Left lung (tissue), 10 donors: ENCODE measurements around the gene MRPS27. TPM values are rescaled to one million over a fixed set of nuclear protein-coding genes. Genes with fewer than 3 reads are reported as not detected.
A peak's percentile ranks its signal among the peaks of the same experiment; 100 is the strongest.

Experiments used
- ATAC-seq: fragments of 200-7000 bp; cut with Tn5 transposase; one replicate; pipeline ENCODE4 v1.9.1; 2020; ENCODE audit warnings: moderate library complexity
- DNase-seq, 4 donors: peaks; one replicate each; pipeline ENCODE4 v3.0.0-alpha.2; 2013 to 2020
- H3K27ac ChIP-seq, 2 donors: fragments of 200-600 bp; sonication (generic) in 1 of 2; one replicate each; pipeline versions ENCODE4 v1.5.0 to v1.8.0; 2020 to 2021
- H3K27me3 ChIP-seq, 2 donors: fragments of 200-600 bp; sonication (generic) in 1 of 2; one replicate each; pipeline versions ENCODE4 v1.5.0 to v1.8.0; 2020 to 2021
- H3K36me3 ChIP-seq, 2 donors: fragments of 200-600 bp; sonication (generic) in 1 of 2; one replicate each; pipeline versions ENCODE4 v1.5.0 to v1.8.0; 2020 to 2021
- H3K4me1 ChIP-seq, 2 donors: fragments of 200-600 bp; one replicate each; pipeline ENCODE4 v1.8.0; 2021
- H3K4me3 ChIP-seq, 2 donors: fragments of 200-600 bp; sonication (generic) in 1 of 2; one replicate each; pipeline versions ENCODE4 v1.5.0 to v1.8.0; 2020 to 2021; ENCODE audit warnings: mild to moderate bottlenecking in 1 of 2
- H3K9me3 ChIP-seq, 2 donors: fragments of 200-600 bp; sonication (generic) in 1 of 2; one replicate each; pipeline versions ENCODE4 v1.5.0 to v1.8.0; 2020 to 2021
- intact Hi-C, 2 donors: fragments of 100-400 bp; cut with DNase I; formaldehyde crosslinking; loops; one replicate each; pipeline versions ENCODE4 v1.11.2 to v1.14.2; 2022
- polyA plus RNA-seq, 6 donors: library from polyadenylated mRNA; unstranded; fragments of 120-200 nt; gene quantifications; one replicate each; pipeline ENCODE4 v1.2.1, GENCODE V29; 2013; ENCODE audit not compliant: insufficient read length in 6 of 6
- total RNA-seq, 2 donors: library from RNA; stranded (reverse); fragmentation: NEBNext Ultra II Directional; extraction: Animal tissue kit (Norgen Biotek cat#: 25700); gene quantifications; one replicate each; pipeline ENCODE4 v1.2.1, GENCODE V29; 2021
- TF ChIP-seq, protein P1 (sequence below), 2 donors: fragments of 200-600 bp; sonication (generic) in 1 of 2; IDR thresholded peaks; one replicate each; pipeline versions ENCODE4 v1.5.0 to v1.8.0; 2021; ENCODE audit warnings: antibody characterized with exemption in 2 of 2
- donor health status: DM: no; HTN: yes; CAD: no.
- donor health status: DM: no; HTN: no; CAD: no.

MRPS27 gene
- total and polyA plus RNA-seq, 8 donors: 44.1 to 79.8 (median 65.4) TPM

DNA sequence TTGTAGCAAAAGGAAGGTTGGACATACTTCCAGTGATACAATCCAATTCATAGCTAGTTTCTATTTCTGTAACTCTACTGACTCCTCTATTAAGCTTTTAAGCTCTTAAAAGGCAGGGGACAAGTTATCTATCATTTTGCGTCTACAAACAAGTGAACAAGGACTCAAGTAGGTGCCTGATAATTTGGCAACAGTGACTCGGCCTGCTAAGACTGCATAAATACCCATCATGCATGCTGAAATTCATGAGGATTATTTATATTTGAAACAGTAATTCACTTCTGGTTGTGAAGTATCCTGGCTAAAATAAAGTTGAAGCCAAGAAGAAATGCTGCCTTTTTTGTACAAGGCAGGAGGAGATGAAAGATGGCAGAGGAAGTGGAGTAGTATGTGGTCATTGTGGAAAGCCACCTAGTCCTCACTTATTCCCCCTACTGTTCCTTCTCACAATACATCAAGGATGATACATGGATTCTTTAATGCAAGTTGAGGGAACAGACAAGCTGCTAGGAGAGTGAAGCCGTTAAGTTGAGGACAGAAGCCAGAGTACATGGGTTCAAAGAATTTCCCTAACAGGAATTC, 74.0 kb downstream of the MRPS27 start:
- intact Hi-C loops: no loop called here
- Histone ChIP-seq H3K4me1 (peaks cover 19 to 36% of the 10 kb centered on the region in 2 donors), H3K27me3 (no peaks in the 10 kb centered on the region), H3K4me3 (no peak overlapping the region), H3K9me3 (no peaks in the 10 kb centered on the region), H3K27ac (peak overlapping the region; percentile 6 to 50), H3K36me3 (no peaks in the 10 kb centered on the region)
- DNase-seq (no peak), ATAC-seq (peak; percentile 27)
- TF ChIP-seq, protein P1, sequence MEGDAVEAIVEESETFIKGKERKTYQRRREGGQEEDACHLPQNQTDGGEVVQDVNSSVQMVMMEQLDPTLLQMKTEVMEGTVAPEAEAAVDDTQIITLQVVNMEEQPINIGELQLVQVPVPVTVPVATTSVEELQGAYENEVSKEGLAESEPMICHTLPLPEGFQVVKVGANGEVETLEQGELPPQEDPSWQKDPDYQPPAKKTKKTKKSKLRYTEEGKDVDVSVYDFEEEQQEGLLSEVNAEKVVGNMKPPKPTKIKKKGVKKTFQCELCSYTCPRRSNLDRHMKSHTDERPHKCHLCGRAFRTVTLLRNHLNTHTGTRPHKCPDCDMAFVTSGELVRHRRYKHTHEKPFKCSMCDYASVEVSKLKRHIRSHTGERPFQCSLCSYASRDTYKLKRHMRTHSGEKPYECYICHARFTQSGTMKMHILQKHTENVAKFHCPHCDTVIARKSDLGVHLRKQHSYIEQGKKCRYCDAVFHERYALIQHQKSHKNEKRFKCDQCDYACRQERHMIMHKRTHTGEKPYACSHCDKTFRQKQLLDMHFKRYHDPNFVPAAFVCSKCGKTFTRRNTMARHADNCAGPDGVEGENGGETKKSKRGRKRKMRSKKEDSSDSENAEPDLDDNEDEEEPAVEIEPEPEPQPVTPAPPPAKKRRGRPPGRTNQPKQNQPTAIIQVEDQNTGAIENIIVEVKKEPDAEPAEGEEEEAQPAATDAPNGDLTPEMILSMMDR (IDR thresholded peaks at IDR 0.05): no peak

DNA sequence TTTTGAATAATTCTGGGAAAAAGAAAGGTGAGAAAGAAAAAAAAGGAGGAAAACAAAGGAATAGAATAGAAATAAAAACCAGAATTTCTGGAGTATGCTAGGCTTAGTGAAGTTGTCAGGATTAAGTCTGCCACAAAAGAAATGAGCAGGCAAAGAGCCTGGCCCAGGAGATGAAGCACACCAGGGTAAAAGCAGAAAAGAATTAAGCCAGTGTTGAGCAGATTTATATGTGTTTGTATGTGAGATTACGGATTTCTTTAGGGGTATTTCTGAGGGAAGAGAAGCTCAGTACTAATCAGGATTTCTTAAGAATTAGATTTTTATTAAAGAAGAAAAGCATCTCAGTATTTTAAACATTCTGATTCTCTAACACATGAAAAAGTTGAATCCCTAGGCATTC, 74.5 kb downstream of the MRPS27 start:
- H3K27ac ChIP-seq: peak overlapping the region in 1 of 2 donors; percentile 50
- H3K9me3 ChIP-seq: no peaks in the 10 kb centered on the region
- TF ChIP-seq, protein P1 (IDR thresholded peaks at IDR 0.05): no peak
- intact Hi-C loops: no loop called here
- no peaks in the 10 kb centered on the region for H3K36me3 ChIP-seq
- H3K27me3 ChIP-seq: no peaks in the 10 kb centered on the region
- no peak overlapping the region for H3K4me3 ChIP-seq
- no peak for DNase-seq
- peaks cover 19 to 36% of the 10 kb centered on the region in 2 donors for H3K4me1 ChIP-seq
- no peak for ATAC-seq

- intact Hi-C loops: no loop called here
- Histone ChIP-seq H3K4me1 (peaks cover 19 to 36% of the 10 kb centered on the region in 2 donors), H3K27me3 (no peaks in the 10 kb centered on the region), H3K36me3 (no peaks in the 10 kb centered on the region), H3K27ac (peak overlapping the region in 1 of 2 donors; percentile 50), H3K4me3 (no peak overlapping the region), H3K9me3 (no peaks in the 10 kb centered on the region)
- TF ChIP-seq, protein P1 (IDR thresholded peaks at IDR 0.05): no peak
- DNase-seq (no peak), ATAC-seq (peak; percentile 69)
These were observed 75.1 kb downstream of the MRPS27 start for GRCh38 chr5:72244862-72245371.

- Histone ChIP-seq H3K4me3 (no peak overlapping the region), H3K27me3 (no peaks in the 10 kb centered on the region), H3K27ac (no peak overlapping the region), H3K36me3 (no peaks in the 10 kb centered on the region), H3K9me3 (no peaks in the 10 kb centered on the region), H3K4me1 (peaks cover 17 to 32% of the 10 kb centered on the region in 2 donors)
- TF ChIP-seq, protein P1 (IDR thresholded peaks at IDR 0.05): no peak
- DNase-seq (no peak), ATAC-seq (no peak)
- intact Hi-C loops: no loop called here
These were observed 76.3 kb downstream of the MRPS27 start for GRCh38 chr5:72243706-72244105.

- DNase-seq (no peak), ATAC-seq (no peak)
These were observed 77.1 kb downstream of the MRPS27 start for GRCh38 chr5:72242796-72243475.

More at GRCh38 chr5:72242796-72243475, 77.1 kb downstream of the MRPS27 start:
- Histone ChIP-seq H3K27ac (no peak overlapping the region), H3K27me3 (no peaks in the 10 kb centered on the region), H3K4me3 (no peak overlapping the region), H3K4me1 (peaks cover 9 to 25% of the 10 kb centered on the region in 2 donors), H3K9me3 (no peaks in the 10 kb centered on the region), H3K36me3 (no peaks in the 10 kb centered on the region)
- TF ChIP-seq, protein P1 (IDR thresholded peaks at IDR 0.05): no peak
- intact Hi-C loops: no loop called here
